Parathyroid adenoma (tissue), 2 donors: ENCODE results near the gene C2CD4D.

ENCODE experiments used
- H2AFZ ChIP-seq: fragments of 300-600 bp; sonication (generic); one replicate; pipeline ENCODE4 v1.7.0; 2017; ENCODE audit warnings: antibody characterized with exemption, mild to moderate bottlenecking
- H3K27ac ChIP-seq: fragments of 300-600 bp; sonication (generic); one replicate; pipeline ENCODE4 v1.7.0; 2017
- H3K27me3 ChIP-seq: fragments of 300-600 bp; sonication (generic); one replicate; pipeline ENCODE4 v1.7.0; 2017; ENCODE audit warnings: low read length; ENCODE audit not compliant: control insufficient read depth, insufficient read depth
- H3K36me3 ChIP-seq: fragments of 300-600 bp; sonication (generic); one replicate; pipeline ENCODE4 v1.7.0; 2017; ENCODE audit warnings: low read length; ENCODE audit not compliant: control insufficient read depth, insufficient read depth
- H3K4me1 ChIP-seq: fragments of 300-600 bp; sonication (generic); one replicate; pipeline ENCODE4 v1.7.0; 2017; ENCODE audit warnings: control low read depth
- H3K4me2 ChIP-seq: fragments of 300-600 bp; sonication (generic); one replicate; pipeline ENCODE4 v1.7.0; 2017; ENCODE audit warnings: low read length
- H3K4me3 ChIP-seq: fragments of 300-600 bp; sonication (generic); one replicate; pipeline ENCODE4 v1.7.0; 2017; ENCODE audit warnings: low read depth, low read length
- H3K79me2 ChIP-seq: fragments of 300-600 bp; sonication (generic); one replicate; pipeline ENCODE4 v1.7.0; 2017; ENCODE audit warnings: control low read depth
- H3K9ac ChIP-seq: fragments of 300-600 bp; sonication (generic); one replicate; pipeline ENCODE4 v1.7.0; 2017; ENCODE audit warnings: mild to moderate bottlenecking
- H3K9me3 ChIP-seq: fragments of 300-600 bp; sonication (generic); one replicate; pipeline ENCODE4 v1.7.0; 2017; ENCODE audit warnings: low read length; ENCODE audit not compliant: control insufficient read depth
- CTCF ChIP-seq: fragments of 300-600 bp; sonication (generic); IDR thresholded peaks from one replicate; pipeline ENCODE4 v1.7.0; 2017; ENCODE audit warnings: antibody characterized with exemption, mild to moderate bottlenecking
- donor health status: primary hyperparathyroidism.

C2CD4D gene

GRCh38 chr1:151853411-151853943 is 13.9 kb upstream of the C2CD4D start, which contains the start of gene THEM5:
Gene THEM5 (minus strand): TSS chr1:151853712. CDS start chr1:151853565, 147 bp downstream.
- Histone ChIP-seq H3K79me2 (no peaks in the 10 kb centered on the region), H3K27me3 (no peaks in the 10 kb centered on the region), H3K4me3 (no peak within 1 kb of the TSS), H3K9ac (no peak within 1 kb of the TSS), H3K4me1 (peaks cover 2% of the 10 kb centered on the region), H3K36me3 (no peaks in the 10 kb centered on the region), H3K27ac (no peak within 1 kb of the TSS), H3K4me2 (no peak within 1 kb of the TSS), H3K9me3 (no peaks in the 10 kb centered on the region), H2AFZ (no peak within 1 kb of the TSS)
- no peak for TF ChIP-seq CTCF

- H2AFZ ChIP-seq = no peak overlapping the region
- no peak overlapping the region for H3K9ac ChIP-seq
- H3K4me3 ChIP-seq = no peak overlapping the region
- H3K36me3 ChIP-seq = no peaks in the 10 kb centered on the region
- no peak overlapping the region for H3K27ac ChIP-seq
- H3K4me1 ChIP-seq = peaks cover 2% of the 10 kb centered on the region
- H3K9me3 ChIP-seq = no peaks in the 10 kb centered on the region
- H3K4me2 ChIP-seq = no peak overlapping the region
- H3K27me3 ChIP-seq = no peaks in the 10 kb centered on the region
- no peak for TF ChIP-seq CTCF
- H3K79me2 ChIP-seq = no peaks in the 10 kb centered on the region
Measured at GRCh38 chr1:151852733-151853132, 13.1 kb upstream of the C2CD4D start.

- no peak for TF ChIP-seq CTCF
- Histone ChIP-seq H2AFZ (no peak overlapping the region), H3K9ac (no peak overlapping the region), H3K4me3 (no peak overlapping the region), H3K4me1 (peaks cover 2% of the 10 kb centered on the region), H3K9me3 (no peaks in the 10 kb centered on the region), H3K27me3 (no peaks in the 10 kb centered on the region), H3K4me2 (no peak overlapping the region), H3K36me3 (no peaks in the 10 kb centered on the region), H3K79me2 (no peaks in the 10 kb centered on the region), H3K27ac (no peak overlapping the region)
Measured at GRCh38 chr1:151851886-151852285, 12.3 kb upstream of the C2CD4D start.

- Histone ChIP-seq H3K27ac (no peak overlapping the region), H3K9ac (no peak overlapping the region), H3K4me3 (no peak overlapping the region), H3K27me3 (no peaks in the 10 kb centered on the region), H3K79me2 (no peaks in the 10 kb centered on the region), H3K36me3 (no peaks in the 10 kb centered on the region), H3K4me2 (no peak overlapping the region), H3K9me3 (no peaks in the 10 kb centered on the region), H3K4me1 (peaks cover 2% of the 10 kb centered on the region), H2AFZ (no peak overlapping the region)
- no peak for TF ChIP-seq CTCF
Measured at GRCh38 chr1:151849871-151850270, 10.3 kb upstream of the C2CD4D start.

- peak overlapping the region; percentile 58 for H3K27ac ChIP-seq
Measured at GRCh38 chr1:151849126-151849525, 9.5 kb upstream of the C2CD4D start.

More at GRCh38 chr1:151849126-151849525, 9.5 kb upstream of the C2CD4D start:
- Histone ChIP-seq H3K79me2 (no peaks in the 10 kb centered on the region), H3K36me3 (no peaks in the 10 kb centered on the region), H3K27me3 (no peaks in the 10 kb centered on the region), H3K9me3 (no peaks in the 10 kb centered on the region), H3K4me3 (no peak overlapping the region), H3K4me1 (peaks cover 2% of the 10 kb centered on the region), H3K4me2 (no peak overlapping the region), H3K9ac (no peak overlapping the region), H2AFZ (no peak overlapping the region)
- no peak for TF ChIP-seq CTCF
